GM20000 (cell line): ENCODE results near the gene PPARD.
"Not testable (repeated sequence)": the region's sequence is repeated elsewhere in the genome, so short reads cannot be mapped to it uniquely, and the experiment has no call there.

Experiments
- DNase-seq: peaks from one replicate; pipeline ENCODE4 v3.0.0; 2012; ENCODE audit warnings: low spot score
- CTCF ChIP-seq: IDR thresholded peaks from 2 replicates; pipeline ENCODE4 v1.5.1; 2012; ENCODE audit warnings: mild to moderate bottlenecking, control low read depth; ENCODE audit errors: extremely low read depth, missing control alignments

Gene PPARD

GRCh38 chr6:35382015-35382414 lies 39.7 kb downstream of the PPARD start:
- DNase-seq: no peak
- TF ChIP-seq CTCF: no peak

- DNase-seq: no peak
- no peak for TF ChIP-seq CTCF
Measured at GRCh38 chr6:35385457-35386202, 43.3 kb downstream of the PPARD start.

- DNase-seq: no peak
- TF ChIP-seq CTCF: no peak
Measured at GRCh38 chr6:35386989-35387388, 44.6 kb downstream of the PPARD start.

GRCh38 chr6:35388030-35388429 lies 45.7 kb downstream of the PPARD start:
- DNase-seq: no peak
- TF ChIP-seq CTCF: no peak

GRCh38 chr6:35388772-35389352 lies 46.5 kb downstream of the PPARD start:
- no peak for DNase-seq
- TF ChIP-seq CTCF: no peak

- DNase-seq: not testable (repeated sequence)
Measured at GRCh38 chr6:35389386-35389785, 47.0 kb downstream of the PPARD start.

GRCh38 chr6:35391240-35391968 lies 49.0 kb downstream of the PPARD start:
- no peak for TF ChIP-seq CTCF
- DNase-seq: no peak
